KMS-11 (cell line): ENCODE results near the gene POLDIP2.

Experiments
- H2AFZ ChIP-seq: fragments of 200-600 bp; sonication (generic); 2 replicates; pipeline ENCODE4 v1.6.1; 2016; ENCODE audit warnings: antibody characterized with exemption, mixed run types, low read depth
- H3K27ac ChIP-seq: fragments of 200-600 bp; sonication (generic); 2 replicates; pipeline ENCODE4 v1.6.1; 2016; ENCODE audit warnings: mild to moderate bottlenecking, mixed run types
- H3K27me3 ChIP-seq: fragments of 200-600 bp; sonication (generic); 2 replicates; pipeline ENCODE4 v1.6.1; 2017; ENCODE audit warnings: mild to moderate bottlenecking, low read depth, mixed run types, moderate library complexity; ENCODE audit not compliant: insufficient read depth
- H3K36me3 ChIP-seq: fragments of 200-600 bp; sonication (generic); 2 replicates; pipeline ENCODE4 v1.6.1; 2017; ENCODE audit warnings: mild to moderate bottlenecking, mixed run types; ENCODE audit not compliant: insufficient read depth
- H3K4me1 ChIP-seq: fragments of 200-600 bp; sonication (generic); 2 replicates; pipeline ENCODE4 v1.6.1; 2016; ENCODE audit warnings: mild to moderate bottlenecking, low read depth, mixed run types; ENCODE audit not compliant: poor library complexity, severe bottlenecking
- H3K4me2 ChIP-seq: fragments of 200-600 bp; sonication (generic); 2 replicates; pipeline ENCODE4 v1.7.0; 2016; ENCODE audit warnings: mild to moderate bottlenecking, mixed run types
- H3K4me3 ChIP-seq: fragments of 200-600 bp; sonication (generic); IDR thresholded peaks from 2 replicates; pipeline ENCODE4 v1.6.1; 2017; ENCODE audit warnings: low read depth, low read length, mixed read lengths; ENCODE audit not compliant: insufficient read depth
- H3K79me2 ChIP-seq: fragments of 200-600 bp; sonication (generic); 2 replicates; pipeline ENCODE4 v1.6.1; 2016; ENCODE audit warnings: low read depth, mixed run types; ENCODE audit not compliant: insufficient read depth
- H3K9ac ChIP-seq: fragments of 200-600 bp; sonication (generic); 2 replicates; pipeline ENCODE4 v1.6.1; 2016; ENCODE audit warnings: mild to moderate bottlenecking, mixed run types
- H4K20me1 ChIP-seq: fragments of 200-600 bp; sonication (generic); 2 replicates; pipeline ENCODE4 v1.6.1; 2016; ENCODE audit warnings: mild to moderate bottlenecking, mixed run types; ENCODE audit not compliant: insufficient read depth
- CTCF ChIP-seq: fragments of 200-600 bp; sonication (generic); conservative IDR thresholded peaks from 2 replicates; pipeline ENCODE4 v1.6.1; 2017; ENCODE audit warnings: low read depth, mild to moderate bottlenecking, antibody characterized with exemption, low read length, moderate library complexity, mixed read lengths

Gene POLDIP2

GRCh38 chr17:28397275-28397674 is 39.9 kb upstream of the POLDIP2 start:
- Histone ChIP-seq H3K4me3 (no peak overlapping the region), H4K20me1 (no peaks in the 10 kb centered on the region), H3K27me3 (no peaks in the 10 kb centered on the region), H3K4me1 (no peaks in the 10 kb centered on the region), H3K79me2 (no peaks in the 10 kb centered on the region), H3K36me3 (no peaks in the 10 kb centered on the region), H3K27ac (no peak overlapping the region), H2AFZ (no peak overlapping the region), H3K9ac (no peak overlapping the region), H3K4me2 (no peak overlapping the region)
- TF ChIP-seq CTCF: no peak

- Histone ChIP-seq H3K4me2 (no peak overlapping the region), H3K4me1 (no peaks in the 10 kb centered on the region), H3K9ac (no peak overlapping the region), H3K4me3 (no peak overlapping the region), H2AFZ (no peak overlapping the region), H3K36me3 (no peaks in the 10 kb centered on the region), H4K20me1 (no peaks in the 10 kb centered on the region), H3K27ac (no peak overlapping the region), H3K27me3 (no peaks in the 10 kb centered on the region), H3K79me2 (no peaks in the 10 kb centered on the region)
- no peak for TF ChIP-seq CTCF
These were observed 39.4 kb upstream of the POLDIP2 start for GRCh38 chr17:28396635-28397239.

- no peaks in the 10 kb centered on the region for H3K27me3 ChIP-seq
- no peak overlapping the region for H3K27ac ChIP-seq
- no peak overlapping the region for H3K4me3 ChIP-seq
- H3K4me2 ChIP-seq: no peak overlapping the region
- no peaks in the 10 kb centered on the region for H3K36me3 ChIP-seq
- no peak for TF ChIP-seq CTCF
- no peak overlapping the region for H2AFZ ChIP-seq
- no peak overlapping the region for H3K9ac ChIP-seq
- H3K4me1 ChIP-seq: no peaks in the 10 kb centered on the region
- no peaks in the 10 kb centered on the region for H4K20me1 ChIP-seq
- no peaks in the 10 kb centered on the region for H3K79me2 ChIP-seq
These were observed 38.6 kb upstream of the POLDIP2 start for GRCh38 chr17:28395968-28396367.

GRCh38 chr17:28395426-28395825 is 38.1 kb upstream of the POLDIP2 start:
- no peak overlapping the region for H3K4me3 ChIP-seq
- H3K9ac ChIP-seq: no peak overlapping the region
- no peaks in the 10 kb centered on the region for H3K4me1 ChIP-seq
- H2AFZ ChIP-seq: no peak overlapping the region
- H4K20me1 ChIP-seq: no peaks in the 10 kb centered on the region
- no peaks in the 10 kb centered on the region for H3K27me3 ChIP-seq
- H3K27ac ChIP-seq: no peak overlapping the region
- TF ChIP-seq CTCF: no peak
- H3K4me2 ChIP-seq: no peak overlapping the region
- H3K36me3 ChIP-seq: no peaks in the 10 kb centered on the region
- no peaks in the 10 kb centered on the region for H3K79me2 ChIP-seq
